Activated T-cell treated with anti-CD3 and anti-CD28 coated beads for 48 hours (primary cell): ENCODE measurements around the gene COL6A5.
"Not testable (repeated sequence)": the region's sequence is repeated elsewhere in the genome, so short reads cannot be mapped to it uniquely, and the experiment has no call there.

Experiments used
- DNase-seq: peaks from one replicate; pipeline ENCODE4 v3.0.0-alpha.2; 2020; ENCODE audit warnings: low read depth

COL6A5 gene

DNA sequence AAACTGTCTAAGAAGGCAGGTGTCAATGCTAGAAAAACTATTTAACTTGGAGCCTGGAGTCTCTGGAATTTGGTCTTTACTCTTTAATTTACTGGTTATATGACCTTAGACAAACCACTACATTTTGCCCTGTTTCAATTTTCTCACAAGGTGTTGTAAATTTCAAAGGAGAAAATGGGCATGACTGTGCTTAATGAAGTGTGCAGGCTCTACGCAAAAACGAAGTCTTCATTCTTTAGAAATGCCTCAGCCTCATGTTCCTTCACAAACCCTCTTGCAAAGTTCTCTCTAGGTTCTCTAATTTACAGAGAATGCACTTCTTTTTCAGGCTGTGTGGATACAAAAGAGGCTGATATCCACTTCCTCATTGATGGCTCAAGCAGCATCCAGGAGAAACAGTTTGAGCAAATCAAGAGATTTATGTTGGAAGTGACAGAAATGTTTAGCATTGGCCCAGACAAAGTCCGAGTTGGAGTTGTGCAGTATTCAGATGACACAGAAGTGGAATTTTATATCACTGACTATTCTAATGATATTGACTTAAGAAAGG lies 39.1 kb downstream of the COL6A5 start:
- no peak for DNase-seq

DNA sequence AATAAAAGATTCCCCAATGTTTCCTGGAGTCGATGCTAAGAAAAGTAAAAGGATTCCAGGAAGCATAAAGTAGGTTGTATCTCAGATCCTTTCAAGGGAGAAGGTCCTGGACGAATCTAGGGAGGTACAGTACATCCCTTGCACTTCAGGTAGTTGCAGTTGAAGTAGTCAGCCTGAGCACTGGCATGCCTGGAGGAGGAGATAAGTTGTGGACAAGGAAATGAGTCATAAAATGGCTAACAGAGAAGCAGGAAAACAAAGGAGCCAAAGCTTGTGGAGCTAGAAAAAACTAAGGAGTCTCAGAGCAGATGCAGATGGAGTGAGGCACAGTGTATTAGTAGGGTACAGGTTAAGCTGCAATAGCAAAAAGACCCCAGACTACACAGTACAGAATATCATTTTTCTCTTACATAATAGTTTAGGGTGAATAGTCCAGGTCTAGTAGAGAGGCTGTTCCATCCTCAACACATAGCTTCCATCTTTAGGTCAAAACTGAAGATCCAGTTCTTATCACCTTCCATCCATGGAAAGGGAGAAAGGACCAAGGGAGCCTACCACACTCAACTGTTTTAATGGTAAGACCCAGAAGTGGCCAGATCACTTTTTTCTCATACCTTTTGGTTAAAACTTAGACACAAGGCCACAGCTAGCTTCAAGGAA lies 41.3 kb downstream of the COL6A5 start:
- DNase-seq = no peak

DNA sequence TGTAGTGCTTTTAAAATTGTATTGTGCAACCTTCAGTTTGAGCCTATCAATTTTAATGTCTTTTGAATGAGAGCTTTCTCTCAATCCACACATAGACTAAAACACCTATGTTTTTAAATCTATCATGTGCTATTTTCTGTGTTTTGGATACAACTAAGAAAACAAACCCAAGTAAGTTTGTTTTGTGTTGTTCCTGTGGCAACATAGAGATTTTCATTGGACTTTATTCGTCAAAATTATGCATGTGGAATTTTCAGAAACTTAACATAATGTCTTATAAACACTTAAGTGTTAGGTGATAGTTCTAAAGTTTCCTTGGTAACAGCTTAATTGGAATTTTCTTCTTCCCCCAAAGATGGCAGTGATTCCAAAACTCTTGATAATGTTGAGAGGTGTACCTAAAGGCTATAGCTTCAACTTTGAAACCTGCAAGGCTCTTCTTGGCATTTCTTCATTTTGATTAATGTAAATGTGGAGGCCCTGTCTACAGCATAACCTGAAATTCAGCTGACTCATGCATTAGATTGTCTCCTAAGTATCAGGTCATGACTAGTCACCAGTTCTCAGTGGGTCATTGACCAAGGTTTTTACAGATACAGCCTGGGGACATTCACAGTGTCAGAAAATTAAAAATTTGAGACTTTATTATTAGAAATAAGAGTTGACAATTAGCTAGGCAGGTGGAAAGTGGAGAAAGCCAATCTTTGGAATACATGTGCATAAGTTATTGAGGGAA lies 44.4 kb downstream of the COL6A5 start:
- DNase-seq = no peak

DNA sequence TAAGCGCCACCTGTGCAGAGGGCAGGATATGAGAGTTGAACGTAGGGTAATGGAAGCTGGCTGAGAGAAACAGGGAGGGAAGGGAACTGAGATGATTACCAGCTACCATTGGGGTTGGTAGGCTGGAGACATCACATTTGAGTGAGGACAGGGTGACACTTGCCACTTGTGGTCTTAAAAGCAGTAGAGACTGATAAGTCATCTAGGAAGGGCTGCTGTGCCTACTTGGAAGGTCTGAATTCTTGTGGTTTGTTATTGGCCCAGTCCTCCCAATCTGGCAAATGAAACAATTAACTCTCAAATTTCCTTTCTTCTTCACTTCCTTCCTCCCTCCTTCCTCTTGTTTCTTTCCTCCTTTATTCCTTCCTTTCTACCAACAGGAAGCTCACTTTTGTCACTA lies 46.8 kb downstream of the COL6A5 start:
- DNase-seq = no peak

DNA sequence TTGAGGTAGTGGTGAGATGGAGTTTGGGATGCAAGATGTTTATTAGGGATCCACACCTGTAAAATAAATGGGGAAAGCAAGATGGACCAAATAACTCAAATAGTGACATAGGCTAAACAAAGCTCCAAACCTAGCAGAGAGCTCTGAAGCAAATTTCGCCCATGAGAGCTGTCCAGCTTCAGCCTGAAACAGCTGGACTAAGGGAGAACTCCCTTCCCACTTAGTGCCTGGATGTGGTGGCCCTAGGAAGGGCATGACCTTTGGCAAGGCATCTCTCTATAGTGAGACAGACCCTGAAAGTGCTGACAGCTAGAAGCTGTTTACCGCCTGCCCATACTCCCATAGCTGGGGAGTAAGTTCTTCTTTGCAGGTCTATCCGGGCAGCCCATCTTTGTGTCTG lies 48.1 kb downstream of the COL6A5 start:
- DNase-seq = no peak

DNA sequence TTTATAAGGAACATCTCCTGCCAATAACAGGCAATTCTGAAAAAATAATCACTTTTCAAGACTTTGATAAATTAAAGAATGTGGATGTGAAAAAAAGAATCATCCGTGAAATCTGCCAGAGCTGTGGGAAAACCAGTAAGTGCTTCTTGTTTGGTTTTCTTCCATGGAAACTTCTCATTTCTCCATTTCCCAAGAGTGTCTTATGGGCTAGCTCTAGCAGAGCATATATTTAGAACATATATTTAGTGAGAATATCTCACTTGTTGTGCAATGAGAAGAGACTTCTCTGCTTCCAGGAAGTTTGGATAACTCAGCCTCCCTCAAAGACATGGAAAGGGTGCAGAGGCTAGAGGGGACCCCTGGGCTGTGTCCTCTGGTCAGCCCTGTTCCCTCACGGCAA lies 49.9 kb downstream of the COL6A5 start:
- no peak for DNase-seq

DNA sequence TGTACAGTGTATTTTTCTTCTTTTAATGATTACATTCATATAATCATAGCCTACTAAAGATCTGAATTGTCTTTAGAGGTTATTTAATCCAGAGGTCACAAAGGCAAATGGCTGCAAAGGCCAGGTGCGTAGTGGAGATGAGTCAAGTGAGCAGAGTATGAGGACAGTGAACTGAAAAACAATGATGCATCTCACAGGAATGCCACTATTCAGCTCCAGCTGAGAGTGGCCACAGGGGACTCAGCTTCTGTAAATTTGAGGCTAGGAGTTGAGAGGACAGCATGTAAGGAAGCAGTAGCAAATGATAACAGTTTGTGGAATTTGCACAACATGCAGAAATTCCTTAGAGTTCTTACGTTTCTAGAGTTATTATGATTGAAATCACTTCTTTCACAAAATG lies 50.4 kb downstream of the COL6A5 start:
- DNase-seq = no peak

DNA sequence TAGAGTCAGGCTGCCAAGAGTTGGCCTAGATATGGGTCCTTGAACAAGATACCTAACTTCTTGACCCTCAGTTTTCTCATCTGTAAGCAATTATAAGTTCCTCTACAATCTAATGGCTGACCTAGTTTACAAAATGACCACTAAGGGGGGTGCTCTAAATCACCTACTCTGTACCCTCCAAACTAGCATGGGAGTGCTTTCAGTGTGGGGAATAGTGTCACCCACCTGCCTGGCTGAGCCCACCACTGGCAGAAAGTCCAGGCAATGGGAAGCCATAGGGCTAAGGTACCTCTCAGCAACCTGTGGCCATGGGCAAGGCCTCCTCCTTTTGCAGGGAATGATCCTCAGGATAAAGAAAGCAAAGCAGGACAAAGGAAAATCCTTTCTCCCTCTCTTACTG lies 58.9 kb downstream of the COL6A5 start:
- no peak for DNase-seq

DNA sequence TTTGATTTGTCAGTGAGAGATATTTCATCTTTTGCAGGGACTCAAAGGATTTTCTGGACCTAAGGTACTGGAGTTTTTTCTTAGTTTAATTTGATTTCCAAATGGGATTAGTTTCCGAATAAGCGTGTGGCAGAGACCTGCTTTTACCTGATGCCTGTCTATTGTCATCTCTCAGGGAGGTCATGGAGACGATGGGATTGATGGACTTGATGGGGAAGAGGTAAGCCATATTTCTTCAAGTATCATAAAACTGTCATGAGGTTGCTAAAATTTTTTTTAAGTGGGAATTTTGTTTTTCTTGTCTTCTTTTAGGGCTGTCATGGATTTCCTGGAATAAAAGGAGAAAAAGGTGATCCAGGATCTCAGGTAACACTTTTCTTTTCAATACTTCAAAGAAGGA lies 60.5 kb downstream of the COL6A5 start:
- no peak for DNase-seq

DNA sequence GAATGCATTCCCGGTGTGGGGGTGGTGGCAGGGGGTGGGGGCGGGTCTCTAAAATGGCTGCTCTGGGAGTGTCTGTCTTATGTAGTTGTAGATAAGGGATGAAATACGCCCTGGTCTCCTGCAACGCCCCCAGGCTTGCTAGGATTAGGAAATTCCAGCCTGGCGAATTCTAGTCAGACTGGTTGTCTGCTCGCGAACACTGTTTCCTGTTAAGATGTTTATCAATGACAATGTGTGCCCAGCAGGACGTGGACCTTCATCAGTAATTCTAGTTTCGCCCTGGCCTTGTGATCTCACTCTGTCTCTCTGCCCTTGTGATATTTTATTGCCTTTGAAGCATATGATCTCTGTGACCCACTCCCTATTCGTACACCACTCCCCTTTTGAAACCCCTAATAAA lies 62.8 kb downstream of the COL6A5 start:
- DNase-seq = not testable (repeated sequence)

DNA sequence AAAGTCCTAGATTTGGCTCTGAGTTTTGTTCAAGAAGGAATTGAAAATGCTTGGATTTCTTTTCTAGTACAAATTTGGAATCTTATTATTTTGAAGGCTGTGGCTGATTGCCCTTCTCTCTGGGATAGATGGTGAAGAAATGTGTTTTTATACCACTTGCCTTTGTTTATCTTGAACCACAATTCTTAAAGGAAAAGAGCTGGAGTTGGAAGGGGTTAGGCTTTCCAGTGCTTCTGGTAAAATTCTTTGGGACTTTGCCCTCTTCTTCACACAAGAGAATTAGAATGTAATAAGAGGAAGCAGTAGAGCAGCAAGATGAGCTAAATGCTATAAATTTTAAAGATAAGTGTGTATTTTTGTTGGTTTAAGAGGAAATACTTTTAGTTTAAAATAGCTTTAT lies 65.8 kb downstream of the COL6A5 start:
- no peak for DNase-seq

DNA sequence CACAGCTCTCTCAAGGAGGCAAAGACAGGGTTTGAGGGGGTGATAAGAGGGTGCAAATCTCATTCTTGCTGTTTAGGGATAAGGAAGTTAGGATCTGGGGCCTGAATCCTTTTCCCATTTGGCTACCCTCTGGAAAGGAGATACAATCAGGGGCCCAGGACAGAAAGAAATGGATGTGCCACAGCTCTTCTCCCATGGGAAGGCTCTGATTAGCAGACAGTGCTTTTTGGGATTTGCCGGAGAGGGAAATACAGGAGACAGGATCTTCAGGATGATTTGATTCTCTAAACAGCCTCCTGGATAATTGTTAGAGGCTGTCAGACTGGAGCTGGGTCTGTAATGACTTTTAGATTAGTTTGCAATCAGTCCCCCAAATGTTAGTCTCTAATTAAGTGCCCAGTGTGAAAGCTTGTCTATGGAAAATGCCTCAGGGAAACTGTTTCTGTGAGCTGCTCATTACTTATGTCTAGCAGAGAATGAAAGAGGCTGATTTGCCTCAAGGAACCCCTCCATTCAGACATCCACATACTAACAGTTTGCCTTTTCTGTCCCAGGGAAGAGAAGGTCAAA lies 67.6 kb downstream of the COL6A5 start:
- DNase-seq = no peak

DNA sequence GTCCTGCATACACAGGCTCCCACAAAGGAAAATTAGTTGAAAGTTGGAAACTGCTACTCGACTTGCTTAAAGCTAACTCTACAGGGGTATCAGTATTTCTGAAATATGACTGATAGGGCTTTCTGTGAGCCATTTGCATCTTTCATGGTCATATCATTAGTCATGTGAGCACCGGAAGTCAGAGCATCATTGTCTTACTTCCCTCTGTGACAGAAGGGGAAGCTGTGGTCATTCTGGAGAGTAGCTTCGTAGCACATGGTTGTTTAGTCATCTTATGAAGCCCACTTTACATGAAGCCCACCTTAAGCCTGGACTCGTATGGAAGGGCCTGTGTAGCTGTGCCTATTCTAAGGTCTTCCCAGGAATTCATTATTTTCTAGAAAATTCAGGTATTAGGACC lies 69.0 kb downstream of the COL6A5 start:
- no peak for DNase-seq

DNA sequence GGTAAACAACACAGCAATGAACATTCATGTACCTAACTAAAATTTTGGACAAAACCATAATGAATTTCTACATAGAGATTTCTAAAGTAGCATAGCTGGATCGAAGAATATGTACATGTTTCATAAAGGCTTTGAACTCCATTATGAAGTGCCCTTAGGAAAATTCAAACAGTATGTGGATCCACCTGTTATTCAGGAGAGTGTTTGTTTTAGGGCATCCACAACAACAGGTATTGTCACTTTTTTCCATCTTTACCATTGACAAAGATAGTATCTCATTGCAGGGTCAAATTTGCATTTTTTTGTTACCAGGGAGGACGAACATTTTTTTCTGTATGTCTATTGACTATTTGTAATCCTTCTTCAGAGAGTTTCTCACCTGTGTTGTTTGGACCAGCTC lies 75.0 kb downstream of the COL6A5 start:
- DNase-seq = no peak

DNA sequence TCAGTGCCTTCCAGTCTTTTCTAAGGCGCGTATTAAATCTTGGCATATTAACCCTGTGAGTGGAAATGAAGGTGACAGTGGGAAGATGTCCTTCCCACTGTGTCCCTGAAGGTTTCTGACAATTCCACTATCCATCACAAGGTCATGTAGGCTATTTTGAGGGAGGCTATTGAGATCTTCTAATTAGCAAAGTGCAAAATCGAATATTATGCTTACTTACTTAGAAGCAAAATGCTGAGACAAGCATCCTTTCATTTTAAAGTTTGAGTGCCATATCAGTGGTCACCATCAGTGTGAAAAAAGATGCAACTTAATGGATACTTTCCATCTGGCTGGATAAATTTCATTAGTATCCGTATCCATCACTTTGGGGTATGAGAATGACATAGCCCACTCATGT lies 77.6 kb downstream of the COL6A5 start:
- no peak for DNase-seq

DNA sequence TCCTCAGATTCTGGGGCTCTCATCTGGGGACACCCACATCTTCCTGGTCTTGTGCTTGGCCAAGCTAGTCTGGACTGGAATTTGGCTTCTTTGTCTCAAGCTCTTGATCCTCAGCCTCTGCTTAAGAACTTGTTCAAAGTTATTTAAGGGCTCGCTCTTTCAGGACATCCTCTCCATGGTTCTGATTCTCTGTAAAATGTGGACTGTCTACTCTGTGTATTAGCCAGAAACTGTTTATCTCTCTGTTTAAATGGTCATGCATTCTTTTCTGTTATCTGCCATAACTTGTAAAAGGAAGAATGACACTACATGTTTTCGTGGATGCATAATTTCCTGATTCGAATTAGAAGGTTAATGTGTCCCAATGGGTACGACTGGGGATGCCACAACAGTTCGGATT lies 79.4 kb downstream of the COL6A5 start:
- DNase-seq = no peak

DNA sequence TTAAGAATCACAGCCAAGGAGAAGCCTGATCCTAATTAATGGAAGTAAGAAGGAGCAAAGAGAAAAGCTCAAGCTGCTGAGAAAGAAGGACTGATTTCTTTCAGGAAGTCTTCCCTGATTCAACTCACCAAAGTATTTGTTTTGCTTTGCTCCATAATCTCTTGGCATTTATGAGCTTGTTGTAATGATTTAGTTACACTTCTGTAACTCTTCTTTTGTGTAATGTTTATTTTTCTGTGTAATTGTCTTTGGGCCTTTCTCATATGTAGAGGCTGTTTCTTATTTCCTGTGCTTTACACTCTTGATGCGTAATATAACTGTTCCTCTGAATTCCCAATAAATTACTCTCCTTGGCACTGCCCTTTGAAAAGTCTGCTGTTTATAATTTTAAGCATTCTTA lies 80.0 kb downstream of the COL6A5 start:
- DNase-seq = no peak

DNA sequence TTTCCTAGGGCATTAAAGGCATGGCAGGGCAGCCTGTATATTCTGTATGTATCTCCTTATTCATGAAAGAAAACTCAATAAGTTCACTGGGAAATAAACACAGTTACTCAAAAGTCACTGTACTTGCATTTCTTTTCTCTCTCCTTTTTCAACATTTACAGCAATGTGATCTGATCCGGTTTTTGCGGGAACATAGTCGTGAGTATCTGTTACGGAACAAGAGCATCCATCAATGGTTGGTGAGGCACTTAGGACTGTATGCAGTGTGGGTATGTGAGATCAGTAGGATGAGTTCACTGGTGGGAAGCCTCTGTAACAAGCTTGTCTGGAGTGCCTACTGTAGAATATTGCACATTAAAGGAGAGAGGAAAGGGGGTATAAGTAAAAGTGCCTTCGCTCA lies 80.7 kb downstream of the COL6A5 start:
- no peak for DNase-seq

DNA sequence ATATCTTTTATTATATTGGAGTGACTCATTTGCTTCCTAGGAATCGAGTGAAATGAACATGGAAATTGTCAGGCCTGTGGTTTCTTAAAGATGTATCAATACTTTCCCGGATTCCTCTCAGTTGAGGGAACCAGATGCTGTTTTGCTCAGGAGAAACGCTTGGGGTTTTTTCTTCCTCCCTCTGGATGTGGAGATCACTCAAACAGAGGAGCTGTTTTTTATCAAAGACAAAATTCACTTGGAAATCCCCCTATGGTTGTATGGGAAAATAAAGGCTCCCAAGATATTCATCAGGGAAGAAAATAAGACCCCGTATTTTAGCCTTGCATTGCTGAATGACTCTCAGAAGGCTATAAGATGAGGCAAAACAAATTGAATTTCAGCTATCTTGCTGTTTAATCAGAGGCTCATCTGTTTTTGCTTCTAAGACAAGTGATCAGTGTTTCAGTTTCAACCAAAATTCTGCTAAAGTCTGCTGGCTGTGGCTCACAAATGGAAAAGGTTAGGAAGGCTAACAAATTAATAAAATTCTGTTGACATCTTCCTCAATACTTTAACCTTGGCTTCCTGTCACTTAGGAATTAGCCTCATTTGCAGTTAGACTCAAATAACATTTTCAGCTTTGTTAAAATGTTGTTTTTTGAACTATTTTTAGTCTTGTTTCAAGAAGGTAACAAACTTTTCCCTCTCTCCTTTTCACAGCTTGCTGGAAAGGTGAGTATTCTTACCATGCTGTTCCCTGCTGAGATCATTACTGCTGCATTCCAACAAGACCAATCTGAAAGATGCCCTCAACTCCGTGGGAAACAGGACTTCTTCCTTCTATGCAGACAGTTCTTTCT lies 83.6 kb downstream of the COL6A5 start:
- DNase-seq = no peak

DNA sequence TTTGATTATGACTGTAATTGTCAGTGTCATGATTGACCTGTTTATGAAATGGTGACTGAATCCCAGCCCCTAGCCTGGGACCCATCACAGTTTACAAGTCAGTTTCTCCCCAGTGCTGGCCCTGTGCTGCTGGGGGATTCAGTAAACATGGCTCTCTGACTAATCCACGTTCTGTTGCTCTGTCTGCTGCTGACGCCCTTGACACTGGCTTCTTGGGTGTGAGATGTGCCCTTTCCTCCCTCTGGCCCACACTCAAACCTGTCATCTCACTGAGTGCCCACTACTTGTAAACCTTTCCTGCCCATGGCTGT lies 84.2 kb downstream of the COL6A5 start:
- no peak for DNase-seq

DNA sequence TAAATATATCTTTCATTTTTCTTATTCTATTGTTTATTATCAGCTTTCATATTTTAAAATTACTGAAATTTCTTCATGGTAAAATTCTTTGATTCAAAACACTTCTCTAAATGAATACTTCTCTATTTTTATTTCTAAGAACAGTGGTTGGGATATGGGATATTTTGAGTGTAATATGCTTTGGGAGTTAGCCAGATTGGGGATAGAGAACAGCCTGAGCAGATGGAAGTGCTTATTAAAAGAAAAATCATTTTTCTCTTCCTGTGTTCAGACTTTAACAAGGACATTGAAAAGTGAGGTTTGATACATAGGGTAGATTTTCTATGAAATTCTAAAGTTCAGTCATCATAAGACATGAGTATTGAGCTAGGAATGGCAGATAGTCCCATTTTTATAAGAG lies 84.8 kb downstream of the COL6A5 start:
- no peak for DNase-seq

DNA sequence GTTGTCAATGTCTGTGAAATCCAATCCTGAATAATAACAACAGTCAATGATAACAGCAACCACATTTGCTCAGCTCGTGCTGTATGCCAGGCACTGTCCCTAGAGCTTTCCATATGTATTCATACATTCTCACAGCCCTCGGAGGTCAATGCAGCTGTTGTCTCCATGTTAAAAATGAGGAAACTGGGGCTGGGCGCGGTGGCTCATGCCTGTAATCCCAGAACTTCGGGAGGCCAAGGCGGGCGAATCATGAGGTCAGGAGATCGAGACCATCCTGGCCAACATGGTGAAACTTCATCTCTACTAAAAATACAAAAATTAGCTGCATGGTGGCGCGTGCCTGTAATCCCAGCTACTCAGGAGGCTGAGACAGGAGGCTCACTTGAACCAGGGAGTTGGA lies 86.6 kb downstream of the COL6A5 start:
- not testable (repeated sequence) for DNase-seq

DNA sequence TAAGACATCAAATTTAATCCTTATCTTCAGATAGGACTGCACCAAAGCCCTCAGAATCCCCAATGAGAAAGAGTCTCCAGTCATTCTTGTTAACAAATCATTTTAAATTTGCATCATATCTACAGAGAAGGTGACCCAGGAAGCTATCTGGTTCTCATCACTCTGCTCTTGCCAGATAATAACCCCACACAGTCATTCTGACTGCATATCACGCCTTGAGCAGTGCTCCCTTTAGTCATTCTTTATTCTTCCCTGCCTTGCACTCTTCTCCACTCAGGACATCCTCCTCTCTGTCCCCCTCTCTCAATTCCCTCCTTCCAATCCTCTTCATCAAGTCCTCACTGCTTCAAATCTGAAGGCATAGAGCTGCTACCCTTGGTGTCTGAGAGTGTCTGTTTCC lies 87.8 kb downstream of the COL6A5 start:
- no peak for DNase-seq
